Thymus (tissue), 11 donors: ENCODE measurements around the gene GRIP2. TPM values are rescaled to one million over a fixed set of nuclear protein-coding genes. Genes with fewer than 3 reads are reported as not detected.

Experiments used
- DNase-seq, 9 donors: peaks; one replicate each; pipeline ENCODE4 v3.0.0-alpha.2; 2013; ENCODE audit warnings: low spot score in 9 of 9, low read depth in 6 of 9, missing footprints in 1 of 9
- H3K27ac ChIP-seq, 2 donors: one replicate each; pipeline ENCODE4 v1.5.1; 2013; ENCODE audit warnings: control low read depth in 1 of 2, low read depth in 1 of 2, low read length in 1 of 2, mild to moderate bottlenecking in 1 of 2, moderate library complexity in 1 of 2
- H3K27me3 ChIP-seq, 2 donors: one replicate each; pipeline ENCODE4 v1.5.1; 2013; ENCODE audit warnings: low read length in 1 of 2; ENCODE audit not compliant: control insufficient read depth in 2 of 2, insufficient read depth in 1 of 2
- H3K36me3 ChIP-seq, 2 donors: one replicate each; pipeline ENCODE4 v1.5.1; 2013; ENCODE audit warnings: low read length in 1 of 2, mild to moderate bottlenecking in 1 of 2, moderate library complexity in 1 of 2; ENCODE audit not compliant: control insufficient read depth in 2 of 2, insufficient read depth in 2 of 2
- H3K4me1 ChIP-seq, 2 donors: one replicate each; pipeline ENCODE4 v1.5.1; 2013; ENCODE audit warnings: low read length in 2 of 2; ENCODE audit not compliant: control insufficient read depth in 2 of 2, insufficient read depth in 2 of 2
- H3K4me3 ChIP-seq, 2 donors: one replicate each; pipeline ENCODE4 v1.5.1; 2013; ENCODE audit warnings: low read length in 2 of 2, control low read depth in 1 of 2, mild to moderate bottlenecking in 1 of 2
- H3K9me3 ChIP-seq, 2 donors: one replicate each; pipeline ENCODE4 v1.5.1; 2013; ENCODE audit warnings: low read length in 1 of 2, mild to moderate bottlenecking in 1 of 2; ENCODE audit not compliant: control insufficient read depth in 2 of 2, insufficient read depth in 1 of 2
- WGBS: extraction: QIAGEN DNeasy Blood & Tissue Kit; methylation state at CpG from one replicate; pipeline ENCODE4 v1.1.7; 2013; 5-methylcytosine and 5-hydroxymethylcytosine counted together
- polyA plus RNA-seq: library from polyadenylated mRNA; stranded (reverse); fragments of 200-250 nt; gene quantifications from one replicate; pipeline ENCODE4 v1.2.3, GENCODE V29; 2013
- total RNA-seq: library from RNA; stranded (reverse); fragments of 120-200 nt; gene quantifications from one replicate; pipeline ENCODE4 v1.2.4, GENCODE V29; 2013
- donor health status: healthy.

The GRIP2 gene
- total and polyA plus RNA-seq, 2 donors, result 0.14 to 0.37 TPM

DNA sequence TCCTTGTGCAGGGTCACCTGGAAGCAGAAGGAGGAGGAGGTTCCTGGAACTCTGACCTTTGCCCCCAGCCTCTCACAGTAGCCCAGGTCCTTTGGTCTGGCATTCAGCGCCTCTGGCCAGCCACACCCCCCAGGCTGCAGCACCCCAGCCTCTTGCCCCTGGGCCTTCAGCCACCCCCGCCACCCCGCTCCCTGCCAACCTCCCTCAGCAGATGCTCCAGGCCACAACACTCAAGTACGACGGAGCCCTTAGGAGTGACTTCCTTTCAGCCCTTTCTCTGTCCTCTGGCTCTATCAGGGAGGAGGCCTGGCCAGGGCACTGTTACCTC is 45.2 kb downstream of the GRIP2 start:
- H3K27me3 ChIP-seq, result no peaks in the 10 kb centered on the region
- H3K9me3 ChIP-seq, result no peaks in the 10 kb centered on the region
- DNase-seq, result no peak
- H3K36me3 ChIP-seq, result peaks cover 0 to 4% of the 10 kb centered on the region in 2 donors
- WGBS, result 94% methylated on average over 5 of the region's 5 CpGs
- no peak overlapping the region for H3K4me3 ChIP-seq
- no peak overlapping the region for H3K27ac ChIP-seq
- no peaks in the 10 kb centered on the region for H3K4me1 ChIP-seq

GRCh38 chr3:14494279-14494972 is 45.7 kb downstream of the GRIP2 start:
- Histone ChIP-seq H3K4me1 (peaks cover 0 to 1% of the 10 kb centered on the region in 2 donors), H3K27me3 (no peaks in the 10 kb centered on the region), H3K4me3 (no peak overlapping the region), H3K27ac (no peak overlapping the region), H3K36me3 (peaks cover 3 to 9% of the 10 kb centered on the region in 2 donors), H3K9me3 (no peaks in the 10 kb centered on the region)
- DNase-seq, result no peak
- WGBS, result 96% methylated on average over 17 of the region's 17 CpGs

- WGBS, result 98% methylated on average over 31 of the region's 31 CpGs
- Histone ChIP-seq H3K4me3 (no peak overlapping the region), H3K36me3 (peaks cover 6 to 9% of the 10 kb centered on the region in 2 donors), H3K9me3 (no peaks in the 10 kb centered on the region), H3K27ac (no peak overlapping the region), H3K4me1 (peaks cover 0 to 3% of the 10 kb centered on the region in 2 donors), H3K27me3 (no peaks in the 10 kb centered on the region)
- DNase-seq, result no peak
Measured at GRCh38 chr3:14492948-14493881, 46.9 kb downstream of the GRIP2 start.

GRCh38 chr3:14491396-14492190 is 48.5 kb downstream of the GRIP2 start:
- Histone ChIP-seq H3K9me3 (no peaks in the 10 kb centered on the region), H3K4me1 (peaks cover 0 to 3% of the 10 kb centered on the region in 2 donors), H3K27me3 (no peaks in the 10 kb centered on the region), H3K27ac (no peak overlapping the region), H3K36me3 (peaks cover 15 to 19% of the 10 kb centered on the region in 2 donors), H3K4me3 (no peak overlapping the region)
- 96% methylated on average over 17 of the region's 17 CpGs for WGBS
- no peak for DNase-seq

GRCh38 chr3:14490831-14491230 is 49.3 kb downstream of the GRIP2 start:
- no peak for DNase-seq
- WGBS, result 98% methylated on average over 2 of the region's 2 CpGs
- Histone ChIP-seq H3K9me3 (no peaks in the 10 kb centered on the region), H3K36me3 (peaks cover 21 to 26% of the 10 kb centered on the region in 2 donors), H3K4me1 (peaks cover 0 to 3% of the 10 kb centered on the region in 2 donors), H3K4me3 (no peak overlapping the region), H3K27me3 (no peaks in the 10 kb centered on the region), H3K27ac (no peak overlapping the region)

DNA sequence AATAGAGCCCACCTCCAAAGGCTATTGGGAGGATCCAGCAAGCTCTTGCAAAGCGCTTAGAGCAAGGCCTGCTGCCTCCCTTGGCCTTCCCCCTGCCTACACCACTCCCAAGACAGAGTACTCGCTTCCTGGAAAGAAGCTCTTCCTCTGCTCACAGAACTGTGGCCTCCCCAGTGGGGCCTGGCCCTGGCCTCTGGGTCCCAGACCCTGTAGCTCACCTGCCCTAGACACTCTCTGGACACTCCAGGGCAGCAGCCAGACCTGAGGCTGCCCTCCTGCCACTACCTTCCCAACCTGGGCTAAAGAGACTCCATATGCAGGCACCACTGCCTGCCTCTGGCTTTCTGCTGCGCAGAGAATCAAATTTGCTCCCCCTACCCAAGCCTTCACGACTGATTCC is 49.9 kb downstream of the GRIP2 start:
- peaks cover 0 to 3% of the 10 kb centered on the region in 2 donors for H3K4me1 ChIP-seq
- H3K9me3 ChIP-seq, result no peaks in the 10 kb centered on the region
- H3K4me3 ChIP-seq, result no peak overlapping the region
- H3K36me3 ChIP-seq, result peaks cover 26 to 32% of the 10 kb centered on the region in 2 donors
- WGBS, result 95% methylated on average over 4 of the region's 4 CpGs
- H3K27ac ChIP-seq, result no peak overlapping the region
- no peak for DNase-seq
- H3K27me3 ChIP-seq, result no peaks in the 10 kb centered on the region

DNA sequence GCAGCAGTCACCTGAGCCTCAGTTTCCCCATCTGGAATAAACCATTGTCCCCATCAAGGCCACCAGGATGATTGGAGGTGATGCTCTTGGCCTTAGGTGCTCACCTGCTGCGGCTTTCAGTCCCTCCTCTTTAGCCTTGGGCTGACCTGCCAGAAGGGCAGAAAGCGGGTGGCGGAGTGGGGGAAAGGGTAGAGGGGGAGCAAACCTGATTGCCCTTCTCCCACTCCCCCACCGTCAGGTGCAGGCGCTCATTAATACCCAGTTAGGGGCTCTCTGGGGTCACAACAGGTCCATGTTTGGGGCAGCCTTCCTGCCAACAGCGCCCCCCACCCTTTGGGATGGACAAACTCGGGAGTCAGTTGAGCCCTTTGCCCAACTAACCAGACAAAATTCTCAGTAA is 50.5 kb downstream of the GRIP2 start:
- 90% methylated on average over 7 of the region's 7 CpGs for WGBS
- Histone ChIP-seq H3K36me3 (peaks cover 30 to 34% of the 10 kb centered on the region in 2 donors), H3K9me3 (no peaks in the 10 kb centered on the region), H3K4me1 (peaks cover 0 to 3% of the 10 kb centered on the region in 2 donors), H3K27ac (no peak overlapping the region), H3K27me3 (no peaks in the 10 kb centered on the region), H3K4me3 (no peak overlapping the region)
- DNase-seq, result no peak

DNA sequence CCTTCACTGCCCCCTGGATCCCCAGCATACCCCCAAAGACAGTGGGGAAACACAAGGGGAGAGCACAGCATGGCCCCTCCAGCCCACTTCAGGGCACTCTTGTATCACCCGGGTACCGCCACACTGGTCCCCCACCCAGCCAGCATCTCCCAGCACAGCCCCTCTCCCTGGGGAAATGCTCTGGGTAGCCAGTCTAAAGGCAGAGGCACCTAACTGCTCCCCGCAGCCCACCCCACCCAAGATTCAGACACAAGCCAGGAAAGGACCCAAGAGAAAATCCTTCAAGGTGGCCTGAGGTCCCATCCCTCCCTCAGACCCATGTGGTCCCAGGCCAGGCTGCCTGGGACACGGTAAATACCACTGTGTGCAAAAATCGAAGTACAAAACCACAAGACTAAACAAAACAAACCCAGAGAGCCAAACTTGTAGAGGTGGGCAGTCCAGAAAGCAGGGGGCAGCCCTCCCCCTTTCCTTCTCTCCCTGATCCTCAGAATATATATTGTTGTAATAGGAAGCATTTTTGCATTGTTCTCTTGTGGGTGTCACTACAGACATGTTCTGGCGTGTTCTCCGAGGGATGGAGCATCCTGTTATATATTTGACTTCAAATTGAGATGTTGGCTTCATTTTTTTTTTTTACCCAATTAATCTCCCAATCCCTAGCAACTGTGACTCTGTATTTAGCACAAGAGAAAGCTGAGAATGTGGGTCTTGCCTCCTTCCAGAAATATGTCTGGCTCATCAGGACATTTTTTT is 51.7 kb downstream of the GRIP2 start:
- Histone ChIP-seq H3K4me3 (no peak overlapping the region), H3K36me3 (peaks cover 35 to 39% of the 10 kb centered on the region in 2 donors), H3K9me3 (no peaks in the 10 kb centered on the region), H3K27ac (peak overlapping the region in 1 of 2 donors; percentile 36), H3K4me1 (peaks cover 0 to 3% of the 10 kb centered on the region in 2 donors), H3K27me3 (no peaks in the 10 kb centered on the region)
- 85% methylated on average over 7 of the region's 7 CpGs for WGBS
- DNase-seq, result no peak
